T follicular helper cell (primary cell): ENCODE measurements around the gene NXN.
"Not testable (repeated sequence)": the region's sequence is repeated elsewhere in the genome, so short reads cannot be mapped to it uniquely, and the experiment has no call there.

ENCODE experiments used
- DNase-seq: peaks from one replicate; pipeline ENCODE4 v3.0.0-alpha.2; 2020; ENCODE audit warnings: low read depth

NXN gene

DNA sequence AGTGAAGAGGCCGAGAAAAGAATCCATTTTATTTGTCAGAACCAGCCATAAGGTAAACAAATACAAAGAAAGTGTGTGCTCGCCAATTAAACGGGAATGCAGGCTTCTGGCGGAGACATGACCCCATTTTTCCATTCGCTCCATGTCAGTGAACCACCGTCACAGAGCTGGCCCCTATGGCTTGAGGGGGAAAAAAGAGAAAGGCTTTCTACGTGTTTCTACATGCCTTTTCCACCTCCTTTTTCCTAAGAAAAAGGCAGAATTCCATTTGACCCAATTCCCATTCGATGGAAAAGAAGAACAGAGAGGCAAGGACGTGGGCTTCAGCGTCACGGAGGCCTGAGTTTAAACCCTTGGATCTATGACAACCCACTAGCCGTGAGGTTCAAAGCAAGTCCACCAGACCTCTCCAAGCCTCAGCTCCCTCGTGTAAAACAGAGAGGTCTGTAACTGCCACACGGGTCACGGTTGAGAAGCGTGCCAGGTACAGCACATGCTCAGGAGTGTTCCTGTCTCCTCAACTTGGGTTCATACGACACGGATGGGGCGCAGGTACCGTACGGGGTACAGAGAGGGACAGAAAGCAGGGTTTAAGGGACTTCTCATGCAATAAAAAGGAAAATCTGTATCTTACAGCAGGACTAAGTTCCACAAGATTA is 91.9 kb downstream of the NXN start:
- no peak for DNase-seq

DNA sequence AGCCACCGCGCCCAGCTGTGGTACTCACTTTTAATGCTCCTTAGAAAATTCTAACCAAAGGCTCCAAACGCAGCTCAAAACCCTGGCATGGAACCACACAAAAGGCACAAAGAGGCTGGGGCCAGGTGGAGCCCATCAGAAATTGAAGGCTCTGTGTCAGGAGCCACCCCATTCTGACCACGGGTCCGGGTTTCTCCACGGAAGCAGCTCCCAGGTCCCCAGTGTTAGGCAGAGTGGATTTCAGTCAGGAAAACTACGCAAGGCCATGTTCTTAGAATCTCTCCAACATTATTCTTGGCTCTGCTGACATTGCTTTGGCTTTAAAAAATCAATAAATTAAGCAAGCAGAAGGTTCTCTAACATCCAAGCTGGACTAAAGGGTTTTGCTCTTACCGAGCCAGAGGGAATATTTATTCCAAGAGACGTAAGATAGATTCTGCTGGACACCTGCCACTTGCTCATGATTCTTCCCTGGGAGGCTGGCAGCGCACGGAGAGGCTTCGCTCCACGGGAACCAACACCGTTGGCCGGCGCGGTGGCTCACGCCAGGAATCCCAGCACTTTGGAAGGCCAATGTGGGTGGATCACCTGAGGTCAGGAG is 93.5 kb downstream of the NXN start:
- DNase-seq, result no peak

DNA sequence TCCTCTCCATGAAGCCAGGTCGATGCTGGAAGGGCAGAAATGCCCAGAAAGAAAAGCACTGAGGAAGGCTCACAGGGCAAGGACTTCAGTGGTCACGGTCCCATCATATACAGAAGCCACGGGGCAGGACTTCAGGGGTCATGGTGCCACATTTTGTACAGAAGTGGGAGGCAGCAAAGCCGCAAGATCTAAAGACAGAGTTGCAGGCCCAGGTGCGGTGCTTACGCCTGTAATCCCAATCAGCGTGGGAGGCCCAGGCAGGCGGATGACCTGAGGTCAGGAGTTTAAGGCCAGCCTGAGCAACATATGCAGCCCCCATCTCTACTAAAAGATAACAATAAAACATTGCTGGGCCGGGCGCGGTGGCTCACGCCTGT is 96.0 kb downstream of the NXN start:
- DNase-seq, result no peak

DNA sequence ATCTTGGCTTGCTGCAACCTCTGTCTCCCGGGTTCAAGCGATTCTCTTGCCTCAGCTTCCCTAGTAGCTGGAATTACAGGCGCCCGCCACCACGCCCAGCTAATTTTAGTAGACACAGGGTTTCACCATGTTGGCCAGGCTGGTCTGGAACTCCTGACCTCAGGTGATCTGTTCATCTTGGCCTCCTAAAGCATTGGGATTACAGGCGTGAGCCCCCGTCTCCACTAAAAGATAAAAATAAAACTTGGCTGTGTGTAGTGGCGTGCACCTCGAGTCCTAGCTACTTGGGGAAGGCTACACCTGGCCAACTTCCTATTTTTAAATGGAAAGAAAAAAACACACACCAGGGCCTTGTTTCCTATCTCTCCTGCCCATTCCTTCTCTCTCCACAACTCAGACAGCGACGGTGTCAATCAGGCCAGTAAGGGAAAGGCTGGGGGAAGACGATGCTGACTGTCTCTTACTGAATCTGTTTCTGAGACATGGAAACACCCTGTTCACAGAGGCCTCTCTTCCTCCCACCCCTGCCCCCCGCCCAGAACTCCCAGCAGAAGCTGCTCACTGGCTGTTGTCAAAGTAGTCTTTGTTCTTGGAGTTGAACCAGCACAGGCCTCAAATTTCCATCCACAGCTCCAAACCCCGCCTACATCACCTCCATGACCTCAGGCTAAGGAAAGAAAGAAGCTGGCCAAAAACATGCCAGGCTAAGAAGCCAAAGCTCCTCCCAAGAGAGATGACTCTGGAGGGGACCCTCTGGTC is 96.6 kb downstream of the NXN start:
- DNase-seq, result no peak

DNA sequence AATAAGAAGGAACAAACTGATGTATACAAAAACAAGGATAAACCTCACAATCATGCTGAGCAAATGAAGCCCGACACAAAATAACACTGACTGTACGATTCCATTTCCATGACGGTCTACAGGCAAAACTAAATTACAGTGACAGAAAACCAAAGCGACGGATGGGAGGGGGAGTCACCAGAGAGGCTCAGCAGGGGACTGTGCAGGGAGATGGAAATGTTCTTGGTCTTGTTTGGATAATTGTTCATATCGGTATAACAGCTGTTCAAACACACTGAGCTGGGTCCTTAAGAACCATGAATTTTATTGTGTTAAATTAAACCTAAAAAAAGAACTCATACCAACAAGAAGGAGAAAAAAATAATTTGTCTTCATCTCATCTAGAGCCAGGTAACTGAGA is 97.8 kb downstream of the NXN start:
- DNase-seq, result no peak

DNA sequence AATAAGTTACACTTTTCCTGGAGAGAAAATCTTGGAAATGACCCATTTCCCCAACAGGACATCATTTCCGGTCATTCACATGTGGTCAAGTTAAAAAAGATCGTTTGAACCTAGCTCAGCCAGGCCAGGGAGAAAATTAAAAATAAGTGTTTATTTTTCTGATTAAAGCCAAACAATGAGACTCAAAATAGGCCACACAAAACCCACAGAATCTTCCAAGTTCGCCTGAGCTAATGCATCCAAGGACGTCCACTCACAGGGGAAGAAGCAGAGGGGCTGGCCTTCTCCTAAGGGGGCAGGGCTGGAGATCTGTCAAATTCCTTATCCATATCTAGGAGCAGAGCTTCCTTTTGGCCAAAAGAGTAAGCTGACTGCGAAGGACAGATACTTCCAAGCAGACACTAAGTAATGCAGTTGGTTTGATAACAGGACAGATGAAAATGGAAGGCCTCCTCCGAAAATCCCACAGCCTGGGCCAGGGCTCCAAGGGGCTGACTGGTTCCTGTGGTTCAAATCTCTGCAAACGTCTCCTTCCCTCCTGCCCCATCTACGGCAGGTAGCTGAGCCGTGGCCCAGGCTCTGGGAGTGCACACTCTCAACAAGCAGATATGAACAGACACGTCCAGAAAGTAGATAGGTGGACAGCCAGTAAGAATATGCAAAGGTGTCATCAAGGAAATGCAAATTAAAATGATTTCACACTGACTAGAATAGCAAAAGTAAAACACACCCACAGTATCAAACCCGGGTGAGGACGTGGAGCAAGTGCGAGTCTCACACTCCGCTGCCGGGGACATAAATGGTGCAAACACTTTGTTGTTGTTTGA is 98.9 kb downstream of the NXN start:
- no peak for DNase-seq

DNA sequence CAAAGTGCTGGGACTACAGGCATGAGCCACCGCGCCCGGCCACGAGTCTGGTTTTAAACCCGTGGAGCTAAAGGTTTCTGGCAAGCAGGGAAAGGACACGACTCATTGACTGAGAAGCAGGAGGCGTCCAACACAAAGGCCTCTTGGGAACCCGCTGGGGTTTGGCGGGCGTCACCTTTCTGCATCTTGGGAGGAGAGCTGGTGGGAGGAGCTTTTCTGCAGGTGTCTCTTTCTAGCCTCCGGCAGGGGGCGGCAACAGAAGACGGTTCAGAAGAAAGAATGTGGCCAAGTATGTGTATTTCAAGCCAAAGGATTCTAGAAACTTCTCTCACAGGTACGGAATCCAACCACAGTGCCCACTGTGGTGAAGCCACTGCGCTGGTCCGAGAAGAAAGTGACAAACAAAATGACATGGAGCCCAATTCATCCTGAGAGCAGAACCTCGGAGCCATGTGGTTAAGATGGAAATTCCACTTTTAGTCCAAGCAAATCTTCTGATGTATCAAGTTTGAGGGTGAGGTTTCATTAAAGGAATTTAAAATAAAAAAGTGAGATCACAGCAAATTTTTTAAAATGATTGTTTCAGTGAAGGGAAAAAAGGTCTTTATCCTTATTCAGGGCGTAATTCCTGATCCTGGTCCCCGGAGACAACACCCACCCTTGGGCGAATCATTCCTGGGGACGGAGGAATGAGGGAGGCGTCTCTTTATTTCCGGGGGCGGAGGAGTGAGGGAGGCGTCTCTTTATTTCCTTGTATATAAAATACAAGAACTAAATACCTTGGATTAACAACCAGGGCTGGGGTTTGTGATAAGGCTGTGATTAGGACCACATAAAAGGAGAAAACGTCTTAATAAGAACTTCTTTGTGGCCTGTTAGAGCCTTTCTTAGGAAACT is 99.8 kb downstream of the NXN start:
- DNase-seq, result peak; percentile 56

DNA sequence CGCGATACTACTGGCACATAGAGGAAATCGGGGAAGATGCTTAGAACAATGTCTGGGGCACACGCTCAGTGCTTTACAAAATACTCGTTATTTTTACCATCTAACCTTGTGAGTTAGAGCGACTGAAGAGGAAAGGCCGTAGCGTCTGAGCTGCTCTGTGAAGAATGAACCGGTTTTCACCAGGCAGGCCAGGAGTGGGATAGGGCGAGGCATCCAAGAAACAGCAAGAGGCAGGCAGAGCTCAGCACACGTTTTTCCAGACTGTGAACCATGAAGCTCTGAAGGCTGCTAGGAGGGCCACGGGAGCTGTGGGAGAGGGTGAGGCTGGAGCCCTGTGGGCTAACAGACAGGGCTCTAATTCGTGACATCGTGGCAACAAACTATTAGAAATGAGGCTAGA is 101.9 kb downstream of the NXN start:
- no peak for DNase-seq

DNA sequence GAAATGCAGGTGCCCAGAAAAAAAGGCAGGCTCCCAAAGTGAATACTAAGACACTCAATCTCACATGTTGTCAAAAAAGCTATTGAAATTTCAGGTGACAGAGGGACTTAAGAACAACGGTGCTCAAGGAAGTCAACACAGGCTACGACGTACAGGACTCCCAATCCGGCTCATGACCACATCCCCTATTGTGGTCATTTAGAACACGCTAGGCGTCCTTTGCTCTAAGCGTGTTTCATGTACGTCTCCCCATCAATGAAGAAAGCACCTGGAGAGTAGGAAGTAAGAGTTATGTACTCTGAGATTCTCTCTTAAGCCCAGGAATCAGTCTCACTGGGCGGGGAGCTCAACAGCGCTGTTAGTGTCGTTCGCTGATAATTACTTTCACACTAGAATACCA is 103.3 kb downstream of the NXN start:
- DNase-seq, result no peak

DNA sequence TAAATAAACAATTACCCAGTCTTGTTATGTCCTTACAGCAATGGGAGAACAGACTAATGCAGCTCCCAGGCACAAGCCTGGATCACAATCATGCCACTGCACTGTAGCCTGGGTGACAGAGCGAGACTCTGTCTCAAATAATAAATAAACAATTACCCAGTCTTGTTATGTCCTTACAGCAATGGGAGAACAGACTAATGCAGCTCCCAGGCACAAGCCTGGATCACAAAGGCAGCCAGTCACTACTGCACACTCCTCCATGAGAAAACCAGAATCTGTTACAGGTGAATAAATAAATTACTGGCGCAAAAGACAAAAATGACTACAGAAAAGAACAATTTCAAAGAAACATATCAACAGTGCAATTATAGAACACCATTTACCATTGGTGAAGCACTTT is 105.0 kb downstream of the NXN start:
- not testable (repeated sequence) for DNase-seq

DNA sequence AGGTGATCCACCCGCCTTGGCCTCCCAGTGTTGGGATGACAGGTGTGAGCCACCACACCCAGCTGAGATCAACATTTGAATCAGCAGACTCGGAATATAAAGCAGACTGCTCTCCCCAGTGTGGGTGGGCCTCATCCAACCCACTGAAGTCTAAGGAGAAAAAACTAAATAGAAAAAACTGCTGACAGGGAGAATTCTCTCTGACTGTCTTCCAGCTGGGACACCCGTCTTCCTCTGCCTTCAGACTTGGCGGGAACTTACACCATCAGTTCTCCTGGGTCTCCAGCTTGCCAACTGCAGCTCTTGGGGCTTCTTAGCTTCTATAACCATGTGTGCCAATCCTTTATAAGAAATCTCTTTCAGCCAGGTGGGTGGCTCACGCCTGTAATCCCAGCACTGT is 106.7 kb downstream of the NXN start:
- DNase-seq, result no peak

DNA sequence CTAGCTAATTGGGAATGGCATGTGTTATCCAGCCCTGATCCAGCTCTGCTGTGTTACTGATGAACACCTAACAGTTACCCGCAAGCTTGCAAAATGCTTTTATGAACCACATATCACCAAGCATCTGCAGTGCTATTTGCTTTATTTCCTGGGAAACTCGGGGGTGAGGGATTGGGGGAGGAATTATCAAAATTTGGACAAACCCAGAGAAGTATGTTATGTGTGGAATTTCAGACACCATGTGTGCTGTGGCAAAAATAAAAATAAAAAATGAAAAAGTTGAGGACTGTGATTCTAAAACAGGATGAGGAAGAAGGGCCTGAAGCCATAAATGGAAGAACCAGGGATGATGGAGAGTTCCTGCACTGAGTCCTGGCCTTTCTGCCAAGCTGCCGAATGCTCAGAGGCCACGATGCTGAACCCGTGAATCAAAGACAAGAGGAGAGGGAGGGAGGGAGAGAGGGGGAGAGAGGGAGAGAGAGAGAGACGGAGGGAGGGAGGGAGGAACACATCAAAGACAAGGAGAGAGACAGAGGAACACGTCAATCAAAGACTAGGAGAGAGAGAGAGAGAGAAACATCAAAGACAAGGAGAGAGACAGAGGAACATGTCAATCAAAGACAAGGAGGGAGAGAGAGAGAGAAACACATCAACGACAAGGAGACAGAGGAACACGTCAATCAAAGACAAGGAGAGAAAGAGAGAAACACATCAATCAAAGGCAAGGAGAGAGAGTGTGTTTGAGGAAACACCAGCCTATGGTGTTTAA is 107.6 kb downstream of the NXN start:
- no peak for DNase-seq

DNA sequence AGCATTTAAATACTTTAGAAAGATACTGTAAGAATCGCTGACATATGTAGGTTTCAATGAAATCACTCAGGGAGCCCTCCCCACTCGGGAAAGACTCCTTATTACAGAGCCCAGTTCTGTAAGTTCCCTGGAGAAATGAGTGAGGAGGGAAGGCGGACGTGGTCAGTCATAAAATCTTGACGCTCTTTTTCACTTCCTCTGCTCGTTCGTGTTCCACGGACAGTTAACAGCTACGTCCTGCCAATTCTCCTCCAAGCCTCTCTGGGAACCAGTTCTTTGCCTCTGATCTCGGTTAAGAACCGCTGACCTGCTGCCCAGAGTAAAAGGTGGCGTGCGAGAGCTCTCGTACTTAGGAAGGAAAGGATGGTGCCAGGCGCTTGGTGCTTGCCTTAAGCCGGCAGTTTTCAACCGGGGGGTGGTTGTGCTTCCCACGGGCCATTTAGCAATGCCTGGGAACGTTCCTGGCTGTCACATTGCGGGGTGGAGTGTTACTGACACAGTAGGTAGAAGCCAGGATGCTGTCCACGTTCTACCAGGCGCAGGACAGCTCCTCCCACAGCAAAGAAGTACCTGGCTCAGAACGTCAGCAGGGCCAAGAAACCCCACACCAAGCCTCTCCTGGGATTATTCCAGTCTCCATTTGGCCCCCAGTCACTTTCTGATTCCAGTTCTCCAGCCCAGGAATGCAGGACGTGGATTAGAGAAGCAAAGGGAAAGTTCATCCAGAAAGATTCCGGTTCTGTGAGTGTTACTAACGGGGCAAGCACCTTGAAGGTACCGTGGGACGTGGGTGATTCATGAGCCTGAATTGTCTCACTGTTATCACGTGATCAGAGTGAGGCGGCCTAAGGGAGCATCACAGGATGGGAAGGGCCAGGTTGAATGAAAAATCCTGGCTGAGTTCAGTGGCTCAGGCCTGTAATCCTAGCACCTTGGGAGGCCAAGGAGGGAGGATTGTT is 109.7 kb downstream of the NXN start:
- DNase-seq, result no peak

DNA sequence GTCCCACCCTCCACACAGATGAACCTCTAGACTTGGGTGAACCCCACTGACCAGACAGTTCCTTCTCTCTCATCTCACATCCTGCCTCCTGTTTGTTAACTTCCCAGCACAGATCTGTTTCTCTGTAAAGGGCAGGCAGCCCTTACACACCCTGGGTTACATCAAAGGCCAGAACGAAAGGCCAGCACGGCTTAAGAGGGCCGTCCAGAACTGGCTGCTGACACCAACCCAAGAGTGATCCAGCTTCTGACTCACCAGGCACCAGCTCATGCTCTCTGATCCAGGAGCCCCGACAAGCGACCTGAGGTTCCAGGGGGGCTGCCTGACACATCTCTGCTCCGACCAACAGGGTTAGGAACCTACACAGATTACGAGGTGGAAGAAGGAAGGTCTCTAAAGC is 110.5 kb downstream of the NXN start:
- DNase-seq, result no peak

DNA sequence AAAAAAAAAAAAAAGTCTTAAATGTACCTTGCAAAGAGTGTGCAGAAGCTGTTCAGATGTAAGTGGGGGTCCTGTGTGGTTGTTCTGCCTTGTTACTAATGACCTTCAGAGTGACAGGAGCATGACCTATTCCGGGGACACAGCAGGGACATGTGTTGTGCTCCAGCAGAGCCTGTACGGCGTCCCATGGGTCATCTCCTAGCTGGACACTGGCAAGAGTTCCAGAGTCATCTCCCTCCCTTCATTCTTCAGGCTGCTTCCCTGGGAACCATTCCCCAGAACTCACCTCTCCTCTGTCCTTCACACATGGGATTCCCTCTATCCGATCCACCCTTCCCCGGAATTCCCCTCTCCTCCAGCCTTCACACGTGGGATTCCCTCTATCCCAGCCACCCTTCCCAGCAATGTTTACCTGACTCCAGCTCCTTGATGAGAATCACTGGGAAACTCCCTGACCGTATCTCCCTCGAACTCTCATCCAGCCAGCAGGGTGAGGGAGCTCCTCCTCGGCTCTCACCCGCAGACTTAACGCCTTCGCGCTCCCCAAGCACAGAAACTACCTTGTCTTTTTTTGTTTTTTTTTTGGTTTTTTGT is 111.6 kb downstream of the NXN start:
- DNase-seq, result no peak

DNA sequence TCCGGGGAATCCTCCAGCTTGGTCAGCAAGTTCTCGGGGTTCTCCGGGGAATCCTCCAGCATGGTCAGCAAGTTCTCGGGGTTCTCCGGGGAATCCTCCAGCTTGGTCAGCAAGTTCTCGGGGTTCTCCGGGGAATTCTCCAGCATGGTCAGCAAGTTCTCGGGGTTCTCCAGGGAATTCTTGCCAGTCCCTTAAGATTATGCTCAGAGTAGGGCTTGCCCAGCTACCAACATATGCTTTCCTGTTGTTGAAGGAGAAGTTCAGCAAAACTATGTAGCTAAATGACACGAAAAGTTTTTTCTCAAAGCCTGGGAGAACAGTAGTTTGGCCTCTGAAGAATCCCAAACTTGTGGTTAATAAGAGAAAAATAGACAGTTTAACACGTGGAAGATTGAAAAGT is 112.3 kb downstream of the NXN start:
- not testable (repeated sequence) for DNase-seq

DNA sequence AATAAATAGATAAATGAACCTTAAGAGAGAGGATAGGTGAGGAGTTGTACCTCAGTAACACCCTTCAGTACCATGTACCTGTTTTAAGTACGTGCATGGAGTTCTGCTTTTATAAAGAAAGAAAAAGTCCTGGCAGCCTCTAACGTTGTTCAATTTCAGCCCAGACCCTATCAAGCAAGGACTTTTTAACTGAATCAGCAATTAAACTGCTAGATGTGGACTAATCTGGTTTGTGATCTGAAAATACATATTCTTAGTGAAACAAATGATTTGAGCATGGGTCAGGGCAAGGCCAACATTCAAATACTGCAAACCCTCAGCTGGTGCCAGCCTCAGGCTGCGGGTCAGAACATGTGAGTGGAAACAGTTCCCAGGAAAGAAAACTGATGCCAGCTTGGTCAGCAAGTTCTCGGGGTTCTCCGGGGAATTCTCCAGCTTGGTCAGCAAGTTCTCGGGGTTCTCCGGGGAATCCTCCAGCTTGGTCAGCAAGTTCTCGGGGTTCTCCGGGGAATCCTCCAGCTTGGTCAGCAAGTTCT is 112.9 kb downstream of the NXN start:
- no peak for DNase-seq

DNA sequence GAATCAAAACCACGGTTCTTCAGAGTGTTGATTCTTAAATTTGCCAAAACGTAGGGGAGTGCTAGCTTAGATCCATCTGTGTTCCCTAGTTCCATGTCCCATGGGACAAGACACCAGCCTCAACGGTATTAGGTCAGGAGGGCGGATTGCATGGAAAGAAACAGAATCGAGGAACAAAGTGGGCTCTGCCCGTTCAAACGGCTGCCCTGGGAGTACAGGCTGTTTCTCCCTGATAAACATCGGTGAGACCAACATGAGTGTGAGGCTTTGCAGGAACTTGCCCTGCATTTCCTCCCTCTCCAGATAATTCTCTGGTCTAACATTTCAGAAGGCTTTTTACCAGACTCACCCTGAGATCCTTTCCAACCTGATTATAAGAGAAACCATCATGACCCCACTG is 115.3 kb downstream of the NXN start:
- no peak for DNase-seq

DNA sequence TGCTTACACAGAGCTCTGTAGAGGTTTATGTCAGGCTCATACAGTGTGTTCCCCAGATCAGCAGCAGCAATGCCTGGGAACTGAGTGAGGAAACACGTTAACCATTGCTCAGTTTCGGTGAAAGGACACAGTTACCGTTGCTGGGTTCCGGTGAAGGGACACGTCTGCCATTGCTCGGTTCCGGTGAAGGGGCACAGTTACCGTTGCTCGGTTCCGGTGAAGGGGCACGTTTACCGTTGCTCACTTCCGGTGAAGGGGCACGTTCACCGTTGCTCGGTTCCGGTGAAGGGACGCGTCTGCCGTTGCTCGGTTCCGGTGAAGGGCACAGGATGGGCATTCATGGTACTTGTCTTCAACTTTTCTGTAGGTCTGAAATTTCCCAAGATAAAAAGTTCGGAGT is 115.7 kb downstream of the NXN start:
- no peak for DNase-seq
